DOHH2 (cell line): ENCODE data around the gene TBC1D22A.

Source experiments
- EZH2phosphoT487 ChIP-seq: fragments of 200-600 bp; sonication (generic); IDR thresholded peaks from 2 replicates; pipeline ENCODE4 v1.6.1; 2017; ENCODE audit warnings: borderline replicate concordance, mild to moderate bottlenecking, antibody characterized with exemption, low read length, moderate library complexity, mixed read lengths
- TF ChIP-seq, protein P1 (sequence below): fragments of 200-600 bp; sonication (generic); IDR thresholded peaks from one replicate; pipeline ENCODE4 v1.5.1; 2014; ENCODE audit warnings: antibody characterized with exemption, mild to moderate bottlenecking, low read depth, low read length; ENCODE audit not compliant: poor library complexity, severe bottlenecking

DNA sequence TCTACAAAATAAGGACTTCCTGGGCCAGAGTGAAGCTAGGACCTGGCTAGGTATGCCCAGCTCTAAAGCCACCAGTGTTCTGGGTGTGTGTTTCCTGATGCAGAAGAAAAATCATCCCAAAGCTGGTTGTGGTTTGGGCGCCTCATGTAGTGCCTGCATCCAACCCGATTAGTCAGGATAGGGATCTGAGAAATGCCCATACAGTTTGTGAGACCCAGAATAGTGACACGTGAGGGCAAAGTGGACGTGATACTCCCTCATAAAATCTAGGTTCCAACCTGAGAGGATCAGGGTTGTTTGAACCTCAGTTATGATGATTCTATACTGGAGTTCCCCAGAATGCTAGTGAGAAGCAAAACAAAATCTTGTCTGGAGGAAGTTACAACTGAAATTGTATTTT lies 238.4 kb downstream of the TBC1D22A start:
- TF ChIP-seq, protein P1, sequence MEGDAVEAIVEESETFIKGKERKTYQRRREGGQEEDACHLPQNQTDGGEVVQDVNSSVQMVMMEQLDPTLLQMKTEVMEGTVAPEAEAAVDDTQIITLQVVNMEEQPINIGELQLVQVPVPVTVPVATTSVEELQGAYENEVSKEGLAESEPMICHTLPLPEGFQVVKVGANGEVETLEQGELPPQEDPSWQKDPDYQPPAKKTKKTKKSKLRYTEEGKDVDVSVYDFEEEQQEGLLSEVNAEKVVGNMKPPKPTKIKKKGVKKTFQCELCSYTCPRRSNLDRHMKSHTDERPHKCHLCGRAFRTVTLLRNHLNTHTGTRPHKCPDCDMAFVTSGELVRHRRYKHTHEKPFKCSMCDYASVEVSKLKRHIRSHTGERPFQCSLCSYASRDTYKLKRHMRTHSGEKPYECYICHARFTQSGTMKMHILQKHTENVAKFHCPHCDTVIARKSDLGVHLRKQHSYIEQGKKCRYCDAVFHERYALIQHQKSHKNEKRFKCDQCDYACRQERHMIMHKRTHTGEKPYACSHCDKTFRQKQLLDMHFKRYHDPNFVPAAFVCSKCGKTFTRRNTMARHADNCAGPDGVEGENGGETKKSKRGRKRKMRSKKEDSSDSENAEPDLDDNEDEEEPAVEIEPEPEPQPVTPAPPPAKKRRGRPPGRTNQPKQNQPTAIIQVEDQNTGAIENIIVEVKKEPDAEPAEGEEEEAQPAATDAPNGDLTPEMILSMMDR, result no peak
- TF ChIP-seq EZH2phosphoT487, result no peak
